Thyroid gland (tissue), 4 donors: ENCODE measurements around the gene FOXN3. TPM values are rescaled to one million over a fixed set of nuclear protein-coding genes. Genes with fewer than 3 reads are reported as not detected.

Experiments
- DNase-seq, 2 donors: peaks; one replicate each; pipeline ENCODE4 v3.0.0-alpha.2; 2019
- H3K27ac ChIP-seq, 3 donors: fragments of 200-600 bp; sonication (generic); 1 replicate in 2 of 3; 2 replicates in 1 of 3; pipeline ENCODE4 v1.5.1; 2016 to 2019; ENCODE audit warnings: mild to moderate bottlenecking in 1 of 3, moderate library complexity in 1 of 3
- H3K27me3 ChIP-seq: fragments of 200-600 bp; sonication (generic); one replicate; pipeline ENCODE4 v1.5.1; 2019
- H3K36me3 ChIP-seq, 2 donors: fragments of 200-600 bp; sonication (generic); one replicate each; pipeline ENCODE4 v1.5.1; 2016 to 2019
- H3K4me1 ChIP-seq, 2 donors: fragments of 200-600 bp; sonication (generic); one replicate each; pipeline ENCODE4 v1.5.1; 2017 to 2019
- H3K4me3 ChIP-seq, 3 donors: fragments of 200-600 bp; sonication (generic); replicated peaks in 1 of 3; 1 replicate in 2 of 3; 2 replicates in 1 of 3; pipeline ENCODE4 v1.5.1; 2016; ENCODE audit warnings: mild to moderate bottlenecking in 1 of 3
- H3K9me3 ChIP-seq: fragments of 200-600 bp; sonication (generic); one replicate; pipeline ENCODE4 v1.5.1; 2017
- POLR2A ChIP-seq, 2 donors: fragments of 450-650 bp; IDR thresholded peaks; one replicate each; pipeline ENCODE4 v1.6.1; 2017; ENCODE audit warnings: antibody characterized with exemption in 2 of 2, mild to moderate bottlenecking in 2 of 2, moderate library complexity in 1 of 2
- WGBS, 2 donors: methylation state at CpG; one replicate each; pipeline ENCODE4 v1.1.5; 2017; 5-methylcytosine and 5-hydroxymethylcytosine counted together
- intact Hi-C: fragments of 100-400 bp; cut with DNase I; formaldehyde crosslinking; loops from one replicate; pipeline ENCODE4 v1.15.1; 2023
- total RNA-seq, 4 donors: library from RNA; depleted of rRNA; stranded (reverse); fragments of >200 nt; gene quantifications; one replicate each; pipeline ENCODE4 v1.2.3, GENCODE V29; 2016
- TF ChIP-seq, protein P1 (sequence below), 6 experiments: fragments of 200-600 bp in 3 of 6; fragments of 450-650 bp in 3 of 6; sonication (generic) in 3 of 6; IDR thresholded peaks; one replicate each; pipeline ENCODE4 v1.5.1; 2016 to 2019; ENCODE audit warnings: antibody characterized with exemption in 6 of 6, mild to moderate bottlenecking in 2 of 6, inconsistent platforms in 1 of 6, moderate library complexity in 1 of 6

Gene FOXN3
- total RNA-seq, 4 donors from 2014 or later: 38.7 to 70.1 (median 43.1) TPM

DNA sequence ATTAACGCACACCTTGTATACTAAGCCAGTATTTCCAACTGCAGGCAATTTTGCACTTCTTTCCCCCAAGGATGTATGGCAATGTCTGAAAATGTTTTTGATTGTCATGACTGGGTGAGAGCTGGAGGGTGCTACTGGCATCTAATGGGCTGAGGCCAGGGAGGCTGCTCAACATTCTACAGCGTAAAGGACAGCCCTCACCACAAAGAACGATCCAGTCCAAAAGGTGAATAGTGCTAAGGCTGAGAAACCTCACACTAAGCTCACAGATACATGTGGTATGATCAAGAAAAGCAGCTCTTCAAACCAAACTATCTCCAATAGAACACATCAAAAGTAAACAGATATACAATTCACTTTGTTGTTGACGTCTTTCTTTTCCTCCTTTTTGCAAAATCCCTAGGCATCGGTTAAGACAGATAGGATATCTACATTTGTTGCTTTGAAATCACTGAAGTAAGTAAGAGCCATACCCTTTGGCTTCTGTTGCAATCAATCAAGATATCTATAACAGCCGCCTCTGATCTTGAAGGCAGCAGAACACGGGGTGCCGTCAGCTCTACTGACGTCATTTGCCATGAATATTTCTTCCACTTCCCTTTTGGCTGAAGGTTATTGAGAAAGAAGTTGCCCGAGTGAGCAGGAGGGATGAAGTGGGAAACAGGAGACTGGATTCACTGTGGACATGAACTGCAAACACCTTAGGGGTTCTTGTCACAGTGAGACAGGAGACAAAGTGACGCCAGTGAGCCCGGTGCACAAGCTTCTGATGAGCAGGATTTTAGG lies 218.3 kb downstream of the FOXN3 start:
- DNase-seq: no peak
- TF ChIP-seq, protein P1, sequence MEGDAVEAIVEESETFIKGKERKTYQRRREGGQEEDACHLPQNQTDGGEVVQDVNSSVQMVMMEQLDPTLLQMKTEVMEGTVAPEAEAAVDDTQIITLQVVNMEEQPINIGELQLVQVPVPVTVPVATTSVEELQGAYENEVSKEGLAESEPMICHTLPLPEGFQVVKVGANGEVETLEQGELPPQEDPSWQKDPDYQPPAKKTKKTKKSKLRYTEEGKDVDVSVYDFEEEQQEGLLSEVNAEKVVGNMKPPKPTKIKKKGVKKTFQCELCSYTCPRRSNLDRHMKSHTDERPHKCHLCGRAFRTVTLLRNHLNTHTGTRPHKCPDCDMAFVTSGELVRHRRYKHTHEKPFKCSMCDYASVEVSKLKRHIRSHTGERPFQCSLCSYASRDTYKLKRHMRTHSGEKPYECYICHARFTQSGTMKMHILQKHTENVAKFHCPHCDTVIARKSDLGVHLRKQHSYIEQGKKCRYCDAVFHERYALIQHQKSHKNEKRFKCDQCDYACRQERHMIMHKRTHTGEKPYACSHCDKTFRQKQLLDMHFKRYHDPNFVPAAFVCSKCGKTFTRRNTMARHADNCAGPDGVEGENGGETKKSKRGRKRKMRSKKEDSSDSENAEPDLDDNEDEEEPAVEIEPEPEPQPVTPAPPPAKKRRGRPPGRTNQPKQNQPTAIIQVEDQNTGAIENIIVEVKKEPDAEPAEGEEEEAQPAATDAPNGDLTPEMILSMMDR (IDR thresholded peaks at IDR 0.05): no peak
- no peak for TF ChIP-seq POLR2A (IDR thresholded peaks at IDR 0.05)
- H3K4me1 ChIP-seq: no peaks in the 10 kb centered on the region
- intact Hi-C loops: no loop called here
- no peaks in the 10 kb centered on the region for H3K36me3 ChIP-seq
- 87 to 91% methylated on average over 12 of the region's 12 CpGs for WGBS, 2 donors
- H3K4me3 ChIP-seq: no peak overlapping the region
- H3K27ac ChIP-seq: no peak overlapping the region
- H3K9me3 ChIP-seq: no peaks in the 10 kb centered on the region
- no peaks in the 10 kb centered on the region for H3K27me3 ChIP-seq

- Histone ChIP-seq H3K4me3 (no peak overlapping the region), H3K27ac (no peak overlapping the region), H3K27me3 (no peaks in the 10 kb centered on the region), H3K4me1 (no peaks in the 10 kb centered on the region), H3K36me3 (no peaks in the 10 kb centered on the region), H3K9me3 (no peaks in the 10 kb centered on the region)
- intact Hi-C loops: no loop called here
- 96% methylated on average over 4 of the region's 4 CpGs for WGBS, 2 donors
- DNase-seq: no peak
- TF ChIP-seq POLR2A (IDR thresholded peaks at IDR 0.05): no peak
- TF ChIP-seq, protein P1 (IDR thresholded peaks at IDR 0.05): no peak
These were observed 219.4 kb downstream of the FOXN3 start for GRCh38 chr14:89197623-89198022.

DNA sequence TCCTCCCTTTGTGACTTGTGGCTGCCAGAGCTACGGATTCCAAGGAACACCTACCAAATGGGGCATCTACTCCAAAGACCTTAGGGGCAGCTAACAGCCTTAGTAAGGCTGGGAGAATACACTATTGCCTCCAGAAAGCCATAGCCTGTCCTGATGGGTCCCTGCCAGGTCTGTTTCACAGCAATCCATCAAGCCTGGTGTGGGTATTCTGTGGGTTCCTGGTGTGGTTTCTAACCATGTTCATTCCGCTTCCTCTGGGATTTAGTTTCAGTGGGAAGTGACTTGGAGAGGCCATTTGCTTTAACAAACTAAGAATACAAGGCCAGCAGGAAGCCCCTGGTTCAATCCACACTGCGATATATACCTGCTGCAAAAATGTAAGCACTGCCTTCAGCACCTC lies 220.5 kb downstream of the FOXN3 start:
- WGBS, 2 donors: 88 to 96% methylated on average over 3 of the region's 3 CpGs

GRCh38 chr14:89194376-89194775 lies 222.7 kb downstream of the FOXN3 start:
- 39 to 42% methylated on average over 1 of the region's 1 CpG for WGBS, 2 donors
- no peak for DNase-seq
- H3K27me3 ChIP-seq: no peaks in the 10 kb centered on the region
- TF ChIP-seq, protein P1 (IDR thresholded peaks at IDR 0.05): no peak
- no peak for TF ChIP-seq POLR2A (IDR thresholded peaks at IDR 0.05)
- no peak overlapping the region for H3K4me3 ChIP-seq
- H3K27ac ChIP-seq: no peak overlapping the region
- intact Hi-C loops: no loop called here
- no peaks in the 10 kb centered on the region for H3K9me3 ChIP-seq
- H3K4me1 ChIP-seq: no peaks in the 10 kb centered on the region
- no peaks in the 10 kb centered on the region for H3K36me3 ChIP-seq

More for the DNA sequence above, 220.5 kb downstream of the FOXN3 start:
- Histone ChIP-seq H3K36me3 (no peaks in the 10 kb centered on the region), H3K27ac (no peak overlapping the region), H3K4me1 (no peaks in the 10 kb centered on the region), H3K4me3 (no peak overlapping the region), H3K9me3 (no peaks in the 10 kb centered on the region), H3K27me3 (no peaks in the 10 kb centered on the region)
- intact Hi-C loops: no loop called here
- no peak for DNase-seq
- TF ChIP-seq, protein P1 (IDR thresholded peaks at IDR 0.05): no peak
- TF ChIP-seq POLR2A (IDR thresholded peaks at IDR 0.05): no peak

DNA sequence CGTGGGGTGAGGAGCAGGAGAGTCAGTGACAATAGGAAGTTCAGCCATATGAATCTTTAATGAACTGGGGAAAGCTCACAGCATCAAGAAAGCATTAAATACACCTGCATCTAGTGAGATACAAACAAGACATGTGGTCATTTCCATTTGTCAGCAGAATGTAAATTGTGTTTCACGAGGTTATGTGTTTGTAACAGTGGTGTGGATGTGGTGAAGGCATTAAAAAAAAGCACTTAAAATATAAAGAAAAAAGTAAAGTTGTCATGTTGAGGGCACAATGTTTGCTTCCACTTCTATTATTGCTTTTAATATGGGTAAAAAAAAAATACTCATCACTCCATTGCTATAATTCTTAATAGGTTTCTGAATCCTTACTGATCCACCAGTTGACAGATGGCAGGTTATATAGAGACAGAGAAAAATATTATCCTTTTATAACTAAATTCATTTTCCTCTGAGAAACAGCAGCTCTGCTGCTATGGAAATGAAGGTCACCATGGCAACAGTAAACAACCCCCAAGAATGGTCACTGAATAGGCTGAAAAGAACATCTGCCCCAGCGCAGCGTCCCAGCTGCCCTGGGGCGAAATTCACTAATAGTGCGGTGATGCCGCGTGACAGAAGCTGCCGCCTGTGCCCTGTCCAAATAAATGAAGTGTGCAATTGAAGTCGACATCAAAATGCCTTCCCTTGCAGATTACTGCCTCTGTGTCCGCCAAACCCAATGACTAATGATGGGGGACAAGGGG lies 226.1 kb downstream of the FOXN3 start:
- H3K4me3 ChIP-seq: no peak overlapping the region
- no peak for DNase-seq
- intact Hi-C loops: no loop called here
- H3K36me3 ChIP-seq: no peaks in the 10 kb centered on the region
- no peaks in the 10 kb centered on the region for H3K4me1 ChIP-seq
- 95% methylated on average over 11 of the region's 11 CpGs for WGBS, 2 donors
- no peak overlapping the region for H3K27ac ChIP-seq
- H3K9me3 ChIP-seq: no peaks in the 10 kb centered on the region
- TF ChIP-seq, protein P1 (IDR thresholded peaks at IDR 0.05): no peak
- TF ChIP-seq POLR2A (IDR thresholded peaks at IDR 0.05): no peak
- H3K27me3 ChIP-seq: no peaks in the 10 kb centered on the region
